HEK293T (cell line): ENCODE results near the gene NUP85.

Experiments
- CTCF ChIA-PET: fragments of 350-600 bp; formaldehyde crosslinking; extraction: SDS; loops from one replicate; lab custom pipeline; 2021; ENCODE audit warnings: antibody characterized with exemption, inconsistent platforms; lab: Yijun Ruan, JAX
- POLR2A ChIA-PET: fragments of 350-600 bp; formaldehyde crosslinking; extraction: SDS; loops from one replicate; lab custom pipeline; 2020; ENCODE audit warnings: antibody characterized with exemption, inconsistent platforms; lab: Yijun Ruan, JAX
- DNase-seq: peaks from one replicate; pipeline ENCODE4 v3.0.0; 2012; ENCODE audit warnings: mixed read lengths; ENCODE audit errors: extremely low spot score
- ARNT ChIP-seq: fragments of 450-650 bp; IDR thresholded peaks from 2 replicates; pipeline ENCODE4 v1.6.1; 2017; ENCODE audit warnings: mild to moderate bottlenecking
- BHLHE40 ChIP-seq: fragments of 450-650 bp; IDR thresholded peaks from 2 replicates; pipeline ENCODE4 v1.6.1; 2016; ENCODE audit warnings: mild to moderate bottlenecking, moderate library complexity, borderline replicate concordance
- CTBP1 ChIP-seq: fragments of 450-650 bp; IDR thresholded peaks from 2 replicates; pipeline ENCODE4 v1.6.1; 2016; ENCODE audit warnings: borderline replicate concordance
- ELF4 ChIP-seq: fragments of 450-650 bp; IDR thresholded peaks from 2 replicates; pipeline ENCODE4 v1.6.1; 2017; ENCODE audit warnings: antibody characterized with exemption
- FOXA1 ChIP-seq: fragments of 450-650 bp; IDR thresholded peaks from 2 replicates; pipeline ENCODE4 v1.6.1; 2016; ENCODE audit warnings: mild to moderate bottlenecking
- FOXK2 ChIP-seq: fragments of 450-650 bp; IDR thresholded peaks from 2 replicates; pipeline ENCODE4 v1.6.1; 2016; ENCODE audit warnings: mild to moderate bottlenecking
- FOXM1 ChIP-seq: fragments of 450-650 bp; IDR thresholded peaks from 2 replicates; pipeline ENCODE4 v1.6.1; 2017; ENCODE audit warnings: mild to moderate bottlenecking, borderline replicate concordance
- HDGF ChIP-seq: fragments of 450-650 bp; IDR thresholded peaks from 2 replicates; pipeline ENCODE4 v1.6.1; 2017; ENCODE audit warnings: antibody characterized with exemption, borderline replicate concordance
- L3MBTL2 ChIP-seq: fragments of 450-650 bp; conservative IDR thresholded peaks from 2 replicates; pipeline ENCODE4 v1.6.1; 2016; ENCODE audit warnings: mild to moderate bottlenecking
- LEF1 ChIP-seq: fragments of 450-650 bp; IDR thresholded peaks from 2 replicates; pipeline ENCODE4 v1.6.1; 2017; ENCODE audit warnings: mild to moderate bottlenecking, borderline replicate concordance
- NFRKB ChIP-seq: fragments of 450-650 bp; IDR thresholded peaks from 2 replicates; pipeline ENCODE4 v1.6.1; 2016; ENCODE audit warnings: mild to moderate bottlenecking, moderate library complexity
- SP1 ChIP-seq: fragments of 450-650 bp; IDR thresholded peaks from 2 replicates; pipeline ENCODE4 v1.6.1; 2017
- SUZ12 ChIP-seq: fragments of 450-650 bp; IDR thresholded peaks from 2 replicates; pipeline ENCODE4 v1.6.1; 2016; ENCODE audit warnings: mild to moderate bottlenecking
- TARDBP ChIP-seq: fragments of 450-650 bp; IDR thresholded peaks from 2 replicates; pipeline ENCODE4 v1.6.1; 2016
- ZNF384 ChIP-seq: fragments of 450-650 bp; IDR thresholded peaks from 2 replicates; pipeline ENCODE4 v1.6.1; 2016
- TF ChIP-seq, protein P1 (sequence below): fragments of 450-650 bp; IDR thresholded peaks from 2 replicates; pipeline ENCODE4 v1.6.1; 2016

Gene NUP85

DNA sequence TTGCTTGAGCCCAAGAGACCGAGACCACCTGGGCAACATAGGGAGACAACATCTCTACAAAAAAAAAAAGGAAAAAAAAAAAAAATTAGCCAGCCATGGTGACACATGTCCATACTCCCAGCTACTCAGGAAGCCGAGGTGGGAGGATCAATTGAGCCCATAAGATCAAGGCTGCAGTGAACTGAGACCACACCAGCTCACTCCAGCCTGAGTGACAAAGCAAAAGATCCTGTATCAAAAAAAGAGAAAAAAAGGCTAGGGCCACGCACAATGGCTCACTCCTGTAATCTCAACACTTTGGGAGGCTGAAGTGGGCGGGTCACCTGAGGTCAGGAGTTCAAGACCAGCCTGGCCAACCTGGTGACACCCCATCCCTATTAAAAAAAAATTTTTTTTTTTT lies 36.5 kb upstream of the NUP85 start:
- TF ChIP-seq, protein P1, sequence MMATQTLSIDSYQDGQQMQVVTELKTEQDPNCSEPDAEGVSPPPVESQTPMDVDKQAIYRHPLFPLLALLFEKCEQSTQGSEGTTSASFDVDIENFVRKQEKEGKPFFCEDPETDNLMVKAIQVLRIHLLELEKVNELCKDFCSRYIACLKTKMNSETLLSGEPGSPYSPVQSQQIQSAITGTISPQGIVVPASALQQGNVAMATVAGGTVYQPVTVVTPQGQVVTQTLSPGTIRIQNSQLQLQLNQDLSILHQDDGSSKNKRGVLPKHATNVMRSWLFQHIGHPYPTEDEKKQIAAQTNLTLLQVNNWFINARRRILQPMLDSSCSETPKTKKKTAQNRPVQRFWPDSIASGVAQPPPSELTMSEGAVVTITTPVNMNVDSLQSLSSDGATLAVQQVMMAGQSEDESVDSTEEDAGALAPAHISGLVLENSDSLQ = no peak
- no peak for TF ChIP-seq ZNF384
- TF ChIP-seq ARNT = no peak
- TF ChIP-seq TARDBP = no peak
- TF ChIP-seq ELF4 = no peak
- TF ChIP-seq BHLHE40 = no peak
- no peak for TF ChIP-seq SP1
- no peak for TF ChIP-seq CTBP1
- no peak for TF ChIP-seq FOXK2
- TF ChIP-seq SUZ12 = no peak
- no peak for TF ChIP-seq LEF1
- no peak for TF ChIP-seq FOXM1
- no peak for TF ChIP-seq NFRKB
- POLR2A ChIA-PET = interaction anchor here (0.9 kb wide), 2 partner anchors 38 to 55 kb away, joined by 3 to 4 read pairs; partner anchors contain the start of gene NT5C
- no peak for DNase-seq
- CTCF ChIA-PET = interaction anchor here (0.6 kb wide), 1 partner anchor 287 kb away, joined by 3 read pairs; no protein-coding TSS in a partner anchor

DNA sequence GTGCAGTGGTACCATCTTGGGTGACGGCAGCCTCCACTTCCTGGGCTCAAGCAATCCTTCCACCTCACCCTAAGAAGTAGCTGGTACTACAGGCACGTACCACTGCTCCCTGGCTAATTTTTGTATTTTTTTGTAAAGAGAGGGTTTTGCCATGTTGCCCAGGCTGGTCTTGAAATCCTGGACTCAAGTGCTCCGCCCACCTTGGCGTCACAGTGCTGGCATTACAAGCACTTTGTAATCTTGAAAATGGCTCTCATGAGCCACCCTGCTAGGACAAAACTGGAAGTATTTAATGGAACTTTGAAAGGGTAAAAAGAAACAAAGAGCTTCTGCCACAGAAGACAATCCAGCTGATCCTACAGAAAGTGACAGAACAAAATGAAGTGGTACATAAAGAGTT lies 32.0 kb upstream of the NUP85 start:
- ChIA-PET POLR2A (interaction anchor here (1.2 to 1.4 kb wide), 2 partner anchors 9 to 23 kb away, joined by 3 read pairs; no protein-coding TSS in a partner anchor), CTCF (interaction anchor here (0.7 to 1.4 kb wide), 2 partner anchors 28 kb away, joined by 3 to 10 read pairs; no protein-coding TSS in a partner anchor)
- DNase-seq = no peak
- no peak for TF ChIP-seq NFRKB
- TF ChIP-seq ARNT = no peak
- TF ChIP-seq HDGF = no peak
- no peak for TF ChIP-seq TARDBP
- no peak for TF ChIP-seq LEF1
- TF ChIP-seq CTBP1 = no peak
- no peak for TF ChIP-seq ELF4
- no peak for TF ChIP-seq SP1
- TF ChIP-seq FOXA1 = no peak
- TF ChIP-seq L3MBTL2 = no peak
- TF ChIP-seq, protein P1 = no peak
- no peak for TF ChIP-seq FOXM1
- TF ChIP-seq FOXK2 = no peak
- TF ChIP-seq ZNF384 = no peak

DNA sequence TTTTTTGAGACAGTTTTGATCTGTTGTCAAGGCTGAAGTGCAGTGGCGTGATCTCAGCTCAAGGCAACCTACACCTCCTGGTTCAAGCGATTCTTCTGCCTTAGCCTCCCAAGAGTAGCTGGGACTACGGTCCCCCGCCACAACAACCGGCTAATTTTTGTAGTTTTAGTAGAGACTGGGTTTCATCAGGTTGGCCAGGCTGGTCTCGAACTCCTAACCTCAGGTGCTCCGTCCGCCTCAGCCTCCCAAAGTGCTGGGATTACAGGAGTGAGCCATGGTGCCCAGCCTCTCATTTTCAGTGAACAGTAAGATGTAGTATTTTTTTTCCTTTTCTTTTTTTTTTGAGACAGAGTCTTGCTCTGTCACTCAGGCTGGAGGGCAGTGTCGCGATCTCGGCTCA lies 30.5 kb upstream of the NUP85 start:
- ChIA-PET POLR2A (interaction anchor here (0.6 to 0.8 kb wide), 2 partner anchors 45 to 805 kb away, joined by 3 read pairs; no protein-coding TSS in a partner anchor), CTCF (no interaction called here)
- DNase-seq = no peak
- TF ChIP-seq ARNT = no peak
- TF ChIP-seq ELF4 = no peak
- no peak for TF ChIP-seq L3MBTL2
- no peak for TF ChIP-seq ZNF384
- TF ChIP-seq SUZ12 = no peak
- no peak for TF ChIP-seq SP1
- no peak for TF ChIP-seq FOXA1
- no peak for TF ChIP-seq CTBP1
- no peak for TF ChIP-seq HDGF

DNA sequence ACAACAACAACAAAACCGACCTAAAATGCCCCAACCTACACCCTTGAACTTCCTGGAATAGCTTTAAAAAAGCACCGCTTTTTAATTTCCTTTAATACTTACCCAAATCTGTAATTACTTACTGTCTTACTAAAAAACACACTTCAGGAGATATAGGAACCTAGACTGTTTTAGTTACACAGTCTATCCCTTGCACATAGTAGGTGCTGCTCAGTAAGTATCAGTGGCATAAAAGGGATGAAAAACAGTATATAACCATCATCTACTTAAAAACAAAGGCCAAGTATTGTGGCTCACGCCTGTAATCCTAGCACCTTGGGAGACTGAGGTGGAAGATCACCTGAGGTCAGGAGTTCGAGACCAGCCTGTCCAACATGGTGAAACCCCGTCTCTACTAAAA lies 28.9 kb upstream of the NUP85 start:
- ChIA-PET CTCF (no interaction called here), POLR2A (interaction anchor here (0.5 kb wide), 1 partner anchor 8 kb away, joined by 4 read pairs; no protein-coding TSS in a partner anchor)
- TF ChIP-seq ARNT (no peak), BHLHE40 (no peak), NFRKB (no peak), ELF4 (no peak), L3MBTL2 (no peak), ZNF384 (no peak), SP1 (no peak), SUZ12 (no peak), FOXK2 (no peak), LEF1 (no peak), CTBP1 (no peak), HDGF (no peak), FOXA1 (no peak), FOXM1 (no peak), TARDBP (no peak)
- TF ChIP-seq, protein P1 = no peak
- no peak for DNase-seq

DNA sequence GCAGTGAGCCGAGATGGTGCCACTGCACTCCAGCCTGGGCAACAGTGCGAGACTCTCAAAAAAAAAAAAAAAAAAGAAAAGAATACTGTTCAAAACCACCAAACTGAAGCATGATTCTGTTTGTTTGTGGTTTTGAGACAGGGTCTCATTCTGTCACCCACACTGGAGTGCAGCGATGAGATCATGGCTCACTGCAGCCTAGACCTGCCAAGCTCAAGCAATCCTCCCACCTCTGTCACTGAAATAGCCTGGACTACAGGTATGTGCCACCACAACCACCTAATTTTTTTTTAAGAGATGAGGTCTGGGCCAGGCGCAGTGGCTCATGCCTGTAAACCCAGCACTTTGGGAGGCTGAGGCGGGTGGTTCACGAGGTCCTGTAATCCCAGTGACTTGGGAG lies 27.0 kb upstream of the NUP85 start:
- ChIA-PET CTCF (no interaction called here), POLR2A (no interaction called here)
- TF ChIP-seq TARDBP = no peak
- TF ChIP-seq FOXM1 = no peak
- TF ChIP-seq, protein P1 = no peak
- no peak for TF ChIP-seq ARNT
- TF ChIP-seq L3MBTL2 = no peak
- no peak for TF ChIP-seq ELF4
- no peak for TF ChIP-seq FOXK2
- TF ChIP-seq ZNF384 = no peak
- TF ChIP-seq HDGF = no peak
- no peak for TF ChIP-seq SUZ12
- TF ChIP-seq SP1 = no peak
- TF ChIP-seq NFRKB = no peak
- TF ChIP-seq BHLHE40 = no peak
- TF ChIP-seq LEF1 = no peak
- DNase-seq = no peak
